Measurements from ENCODE around the gene MYO15B.
"Not testable (repeated sequence)": the region's sequence is repeated elsewhere in the genome, so short reads cannot be mapped to it uniquely, and the experiment has no call there.

Gene MYO15B

DNA sequence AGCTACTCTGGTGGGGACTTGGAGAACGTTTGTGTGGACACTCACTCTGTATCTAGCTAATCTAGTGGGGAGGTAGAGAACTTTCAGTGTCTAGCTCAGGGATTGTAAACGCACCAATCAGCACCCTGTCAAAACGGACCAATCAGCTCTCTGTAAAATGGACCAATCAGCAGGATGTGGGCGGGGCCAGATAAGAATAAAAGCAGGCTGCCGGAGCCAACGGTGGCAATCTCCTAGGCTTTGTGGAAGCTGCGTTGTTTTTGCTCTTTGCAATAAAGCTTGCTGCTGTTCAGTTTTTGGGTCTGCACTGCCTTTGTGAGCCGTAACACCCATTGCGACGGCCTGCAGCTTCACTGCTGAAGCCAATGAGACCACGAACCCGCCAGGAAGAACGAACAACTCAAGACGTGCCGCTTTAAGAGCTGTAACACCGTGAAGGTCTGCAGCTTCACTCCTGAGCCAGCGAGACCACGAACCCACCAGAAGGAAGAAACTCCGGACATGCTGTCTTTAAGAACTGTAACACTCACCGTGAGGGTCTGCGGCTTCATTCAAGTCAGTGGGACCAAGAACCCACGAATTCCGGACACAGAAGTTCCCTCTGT lies 6.4 kb upstream of the MYO15B start:
- DNase-seq = not testable (repeated sequence)

DNA sequence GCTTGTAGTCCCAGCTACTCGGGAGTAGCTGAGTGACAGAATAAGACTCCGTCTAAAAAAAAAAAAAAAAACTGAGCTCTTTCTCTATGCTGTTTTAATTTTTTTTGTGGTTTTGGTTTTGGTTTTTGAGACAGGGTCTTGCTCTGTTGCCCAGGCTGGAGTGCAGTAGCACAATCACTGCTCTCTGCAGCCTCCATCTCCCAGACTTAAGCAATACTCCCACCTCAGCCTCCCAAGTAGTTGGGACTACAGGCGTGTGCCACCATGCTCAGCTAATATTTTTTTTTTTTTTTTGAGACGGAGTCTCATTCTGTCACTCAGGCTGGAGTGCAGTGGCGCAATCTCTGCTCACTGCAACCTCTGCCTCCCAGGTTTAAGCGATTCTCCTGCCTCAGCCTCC lies 4.4 kb upstream of the MYO15B start:
- DNase-seq = not testable (repeated sequence)

DNA sequence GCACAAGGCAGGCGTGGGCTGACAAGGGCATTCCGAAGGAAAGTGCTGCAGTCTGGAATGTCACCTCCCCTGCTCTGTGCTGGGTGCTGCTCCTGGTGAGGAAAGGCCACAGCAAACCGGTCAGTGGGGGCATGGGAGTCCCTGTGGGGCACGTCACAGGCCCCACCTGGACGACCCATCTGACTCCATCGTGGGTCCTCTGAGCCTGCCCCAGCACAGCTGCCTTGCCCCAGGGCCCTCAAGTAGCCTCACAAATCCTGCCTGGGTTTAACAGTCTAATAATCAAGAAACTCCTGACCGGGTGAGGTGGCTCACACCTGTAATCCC lies 2.8 kb upstream of the MYO15B start:
- DNase-seq = no peak

- no peak for DNase-seq
Measured at GRCh38 chr17:75588596-75589011, 1.0 kb downstream of the MYO15B start.

DNA sequence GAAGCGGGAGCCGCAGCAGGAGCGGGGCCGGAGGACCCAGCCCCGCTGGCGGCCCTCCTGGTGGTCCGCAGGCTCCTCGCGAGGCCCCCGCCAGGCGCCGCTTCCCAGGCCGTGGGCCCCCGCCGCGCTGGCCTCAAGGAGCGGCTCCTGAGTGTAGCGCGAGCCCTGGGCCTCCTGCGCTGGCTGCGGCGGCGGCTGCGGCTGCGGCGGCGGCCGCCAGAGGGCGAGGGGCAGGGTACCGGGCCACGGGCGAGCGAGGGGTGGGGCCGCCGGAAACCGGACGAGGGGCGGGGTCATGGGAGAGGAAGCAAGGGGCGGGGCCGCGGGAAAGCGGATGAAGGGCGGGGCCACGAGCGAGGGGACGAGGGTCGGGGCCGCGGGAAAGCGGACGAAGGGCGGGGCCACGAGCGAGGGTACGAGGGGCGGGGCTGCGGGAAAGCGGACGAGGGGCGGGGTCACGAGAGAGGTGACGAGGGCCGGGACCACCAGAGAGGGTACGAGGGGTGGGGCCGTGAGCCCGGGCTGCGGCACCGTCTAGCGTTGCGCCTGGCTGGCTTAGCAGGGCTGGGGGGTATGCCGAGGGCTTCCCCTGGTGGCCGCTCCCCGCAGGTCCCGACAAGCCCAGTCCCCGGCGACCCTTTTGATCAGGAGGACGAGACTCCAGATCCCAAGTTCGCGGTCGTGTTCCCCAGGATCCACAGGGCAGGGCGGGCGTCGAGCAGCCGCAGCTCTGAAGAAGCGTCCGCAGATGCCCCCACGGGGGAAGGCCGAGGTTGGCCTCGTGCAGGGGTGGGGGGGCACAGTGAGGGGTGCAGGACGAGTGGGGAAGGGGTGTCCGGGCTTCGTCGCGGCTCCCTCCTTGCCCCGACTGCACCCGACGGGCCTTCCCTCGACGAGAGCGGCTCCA lies 1.7 kb downstream of the MYO15B start:
- peak; percentile 70 for DNase-seq

- DNase-seq = no peak
Measured at GRCh38 chr17:75589919-75590303, 2.3 kb downstream of the MYO15B start.

- no peak for DNase-seq
Measured at GRCh38 chr17:75590314-75590761, 2.7 kb downstream of the MYO15B start.

DNA sequence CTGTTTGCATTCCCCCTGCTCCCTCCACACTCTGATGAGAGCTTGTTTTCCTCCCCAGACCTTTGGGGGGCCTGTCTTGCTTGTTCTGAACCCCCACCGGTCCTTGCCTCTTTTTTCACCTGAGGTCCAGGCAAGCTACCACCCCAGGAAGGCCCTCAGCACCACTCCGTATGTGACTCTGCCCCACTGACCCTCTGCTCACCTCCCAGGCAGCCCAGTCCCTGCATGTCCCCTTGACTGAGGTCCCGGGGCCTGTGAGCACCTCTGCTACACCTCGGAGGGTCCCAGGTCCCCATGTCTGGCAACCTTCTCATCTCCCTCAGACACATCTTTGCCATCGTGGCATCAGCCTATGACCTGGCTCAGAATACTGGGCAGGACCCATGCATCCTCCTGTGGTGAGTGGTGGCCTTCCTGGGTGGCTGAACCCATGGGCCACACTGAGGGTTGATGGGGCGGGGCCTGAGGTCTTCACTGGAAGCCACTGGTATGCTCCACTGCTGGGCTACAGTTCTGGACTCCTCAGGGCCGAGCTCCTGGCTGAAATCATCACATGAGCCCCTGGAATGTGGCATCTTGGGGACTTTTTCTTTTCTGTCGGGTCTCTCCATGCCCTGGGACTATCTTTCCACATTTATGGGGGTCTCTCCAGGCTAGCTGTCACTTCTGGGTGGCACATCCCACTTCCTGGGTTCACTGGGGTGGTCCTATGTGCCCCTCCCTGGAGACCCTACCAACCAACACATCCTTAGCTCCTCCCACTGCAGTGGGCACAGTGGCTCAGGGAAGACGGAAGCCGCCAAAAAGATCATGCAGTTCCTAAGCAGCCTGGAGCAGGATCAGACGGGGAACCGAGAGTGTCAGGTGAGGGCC lies 3.5 kb downstream of the MYO15B start:
- no peak for DNase-seq

GRCh38 chr17:75591722-75592302 lies 4.2 kb downstream of the MYO15B start:
- DNase-seq = no peak

- no peak for DNase-seq
Measured at GRCh38 chr17:75592348-75593020, 4.9 kb downstream of the MYO15B start.

- DNase-seq = not testable (repeated sequence)
Measured at GRCh38 chr17:75593430-75593829, 5.8 kb downstream of the MYO15B start.

DNA sequence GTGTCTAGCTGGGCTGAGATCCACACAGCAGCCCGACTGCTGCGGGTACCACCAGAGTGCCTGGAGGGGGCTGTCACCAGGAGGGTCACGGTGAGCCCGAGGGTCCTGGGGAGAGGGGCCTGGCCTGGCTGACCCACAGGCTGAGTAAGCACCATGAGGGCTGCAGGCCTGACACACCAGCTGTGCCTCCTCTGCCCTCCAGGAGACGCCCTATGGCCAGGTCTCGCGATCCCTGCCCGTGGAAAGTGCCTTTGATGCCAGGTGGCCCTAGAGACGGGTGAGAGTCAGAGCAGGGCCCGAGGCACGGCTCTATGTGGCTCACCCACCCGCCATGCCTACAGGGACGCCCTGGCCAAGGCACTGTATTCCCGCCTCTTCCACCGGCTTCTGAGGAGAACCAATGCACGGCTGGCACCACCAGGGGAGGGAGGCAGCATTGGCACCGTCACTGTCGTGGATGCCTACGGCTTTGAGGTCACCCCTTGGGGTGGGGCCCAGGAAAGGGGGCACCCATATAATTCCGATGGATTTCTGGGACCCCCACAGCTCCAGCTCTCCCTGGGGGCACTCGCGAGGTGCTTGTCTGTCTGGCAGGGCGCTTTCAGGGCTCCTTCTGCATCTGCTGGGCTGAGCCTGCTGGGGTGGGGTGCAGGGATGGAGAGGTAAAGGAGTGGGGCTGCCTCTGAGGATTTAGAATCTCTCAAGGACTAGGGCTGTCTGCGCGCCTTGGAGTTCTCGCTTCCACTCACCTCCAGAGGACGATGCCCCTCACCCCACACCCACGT lies 7.1 kb downstream of the MYO15B start:
- no peak for DNase-seq

- no peak for DNase-seq
Measured at GRCh38 chr17:75595284-75595919, 7.8 kb downstream of the MYO15B start.

DNA sequence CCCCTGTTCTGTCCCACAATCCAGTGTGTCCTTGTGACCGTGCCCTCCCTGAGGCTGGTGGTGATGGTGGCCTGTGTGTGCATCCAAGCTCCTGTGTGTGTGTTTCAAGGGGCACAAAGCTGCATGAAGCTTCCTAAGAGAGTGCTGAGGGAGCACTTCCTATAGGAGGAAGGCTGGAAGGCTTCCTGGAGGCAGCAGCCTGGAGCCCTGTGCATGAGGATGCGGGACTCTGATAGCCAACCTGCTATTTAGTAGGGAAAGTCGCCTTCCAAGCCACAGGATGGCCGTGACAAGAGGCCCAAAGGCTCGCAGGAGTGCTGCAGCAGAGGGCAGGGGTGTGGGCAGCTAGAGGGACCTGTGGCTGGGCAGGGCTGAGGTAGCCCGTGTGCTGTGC lies 8.3 kb downstream of the MYO15B start:
- DNase-seq = no peak

DNA sequence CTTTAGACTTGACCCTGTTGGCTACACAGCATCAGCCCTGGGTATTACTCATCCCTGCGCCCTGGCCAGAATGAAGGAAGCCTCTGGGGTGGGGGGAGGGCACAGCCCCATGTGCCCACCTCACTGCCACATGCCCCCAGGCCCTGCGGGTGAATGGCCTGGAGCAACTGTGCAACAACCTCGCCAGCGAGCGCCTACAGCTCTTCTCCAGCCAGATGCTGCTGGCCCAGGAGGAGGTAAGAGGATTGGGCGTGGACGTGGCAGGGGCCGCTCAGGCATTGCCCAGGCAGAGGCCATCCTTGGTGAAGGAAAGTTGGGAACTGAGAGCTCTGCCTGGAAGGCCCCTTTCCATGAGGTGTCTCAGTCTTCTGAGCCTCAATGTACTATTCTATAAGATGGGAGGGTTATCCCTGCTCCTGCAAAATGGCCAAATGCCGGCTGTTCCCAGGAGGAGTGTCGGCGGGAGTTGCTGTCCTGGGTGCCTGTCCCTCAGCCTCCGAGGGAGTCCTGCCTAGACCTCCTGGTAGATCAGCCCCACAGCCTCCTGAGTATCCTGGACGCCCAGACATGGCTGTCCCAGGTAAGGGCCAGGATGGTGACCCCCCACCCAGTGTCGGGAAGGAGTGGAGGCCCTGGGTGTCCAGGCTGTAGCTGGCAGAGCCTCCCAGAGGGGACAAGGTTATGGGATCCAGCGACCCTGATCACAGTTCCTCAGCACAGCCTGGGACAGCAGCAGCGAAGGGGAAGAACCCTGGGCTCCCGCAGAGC lies 8.9 kb downstream of the MYO15B start:
- no peak for DNase-seq

DNA sequence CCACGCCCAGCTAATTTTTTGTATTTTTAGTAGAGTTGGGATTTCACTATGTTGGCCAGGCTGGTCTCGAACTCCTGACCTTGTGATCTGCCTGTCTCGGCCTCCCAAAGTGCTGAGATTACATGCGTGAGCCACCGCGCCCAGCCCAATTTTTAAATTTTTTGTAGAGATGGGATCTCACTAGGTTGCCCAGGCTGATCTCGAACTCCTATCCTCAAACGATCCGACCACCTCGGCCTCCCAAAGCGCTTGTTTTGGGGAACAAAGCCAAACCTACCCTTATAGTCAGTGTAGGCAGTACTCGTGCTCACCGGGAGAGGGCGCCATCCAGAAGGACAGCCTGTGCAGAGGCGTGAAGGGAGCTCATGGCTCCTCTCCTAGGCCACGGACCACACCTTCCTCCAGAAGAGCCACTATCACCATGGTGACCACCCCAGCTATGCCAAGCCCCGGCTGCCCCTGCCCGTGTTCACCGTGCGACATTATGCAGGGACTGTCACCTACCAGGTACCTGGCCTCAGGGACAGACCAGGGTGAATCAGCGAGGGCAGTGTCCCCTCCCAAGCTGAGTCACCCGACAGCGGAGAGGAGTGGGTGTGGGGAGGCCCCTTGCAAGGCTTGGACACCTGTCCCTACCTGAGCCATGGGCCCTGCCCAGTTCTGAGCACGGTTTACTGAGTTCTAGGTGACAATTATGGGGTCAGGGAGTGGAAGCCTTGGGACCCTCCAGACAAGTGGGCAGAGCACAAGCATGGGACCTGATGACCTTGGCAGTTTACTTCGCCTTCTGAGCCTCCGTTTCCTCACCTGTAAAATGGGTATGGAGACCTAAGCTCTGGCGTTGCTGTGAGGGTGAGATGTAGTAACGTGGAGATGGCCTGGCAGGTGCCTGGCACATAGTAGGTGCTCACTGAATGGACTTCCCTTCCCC lies 13.7 kb downstream of the MYO15B start:
- DNase-seq = no peak

- no peak for DNase-seq
Measured at GRCh38 chr17:75602644-75603043, 15.0 kb downstream of the MYO15B start.

- no peak for DNase-seq
Measured at GRCh38 chr17:75603123-75603522, 15.5 kb downstream of the MYO15B start.

GRCh38 chr17:75604034-75604695 lies 16.6 kb downstream of the MYO15B start:
- DNase-seq = no peak

Data from GOT3 (cell line).